GM18498 (cell line): ENCODE measurements around the gene TPRX2.
"Not testable (repeated sequence)": the region's sequence is repeated elsewhere in the genome, so short reads cannot be mapped to it uniquely, and the experiment has no call there.

Experiments
- ATAC-seq: cut with Tn5 transposase; IDR thresholded peaks from one replicate; pipeline ENCODE4 v1.9.1; 2021; ENCODE audit warnings: mild to moderate bottlenecking, moderate library complexity; ENCODE audit not compliant: unreplicated experiment

The TPRX2 gene

DNA sequence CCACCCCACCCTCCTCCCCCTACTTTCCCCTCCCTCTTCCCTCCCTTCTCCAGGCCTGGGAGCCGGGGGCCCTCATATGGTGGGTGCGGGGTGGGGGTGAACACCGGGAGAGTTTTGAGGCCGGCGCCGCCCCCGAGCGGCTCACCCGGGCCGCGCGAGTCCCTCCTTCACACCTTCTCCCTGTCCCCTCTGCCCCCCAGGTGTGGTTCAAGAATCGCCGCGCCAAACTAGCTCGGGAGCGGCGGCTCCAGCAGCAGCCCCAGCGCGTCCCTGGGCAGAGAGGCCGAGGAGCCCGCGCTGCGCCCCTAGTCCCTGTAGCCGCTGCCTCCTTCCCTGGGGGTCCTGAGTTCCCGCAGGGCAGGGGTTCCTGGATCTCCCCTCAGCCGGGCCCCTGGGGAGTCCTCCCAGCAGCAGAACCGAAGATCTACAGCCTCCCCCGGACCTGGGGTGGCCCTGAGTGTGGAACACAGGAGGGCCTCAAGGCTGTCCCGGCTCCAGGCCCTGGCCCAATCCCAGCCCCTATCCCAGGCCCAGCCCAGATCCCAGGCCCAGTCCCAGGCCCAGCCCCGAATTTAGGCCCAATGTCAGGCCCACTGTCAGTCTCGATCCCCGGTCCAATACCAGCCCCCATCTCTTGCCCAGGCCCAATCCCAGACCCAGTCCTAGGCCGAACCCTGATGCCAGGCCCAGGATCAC, 1.7 kb downstream of the TPRX2 start:
- ATAC-seq: no peak

- no peak for ATAC-seq
Observed at GRCh38 chr19:47861630-47862029, 2.6 kb downstream of the TPRX2 start.

DNA sequence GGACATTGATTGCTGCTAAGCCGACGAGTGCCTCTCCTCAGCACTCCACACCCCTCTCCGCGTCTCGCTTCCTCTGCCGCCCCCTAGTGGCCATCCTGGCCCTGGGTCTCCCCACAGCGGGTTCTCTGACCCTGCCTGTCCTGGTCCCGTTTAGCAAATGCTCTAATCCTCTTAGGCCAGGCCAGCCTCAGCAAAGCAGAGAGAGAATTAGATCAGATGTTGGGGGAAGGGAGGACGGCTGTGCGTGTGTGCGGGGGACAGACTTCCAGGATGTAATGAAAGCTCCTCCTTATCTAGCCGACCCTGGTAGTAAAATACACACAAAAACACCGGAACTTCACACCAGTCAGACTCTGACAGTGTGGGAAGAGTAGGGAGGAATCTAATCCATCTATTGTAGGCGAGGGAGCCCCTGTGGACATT, 4.5 kb downstream of the TPRX2 start:
- no peak for ATAC-seq

- no peak for ATAC-seq
Observed at GRCh38 chr19:47865166-47865565, 6.1 kb downstream of the TPRX2 start.

GRCh38 chr19:47878906-47879305, 19.9 kb downstream of the TPRX2 start:
- ATAC-seq: no peak

DNA sequence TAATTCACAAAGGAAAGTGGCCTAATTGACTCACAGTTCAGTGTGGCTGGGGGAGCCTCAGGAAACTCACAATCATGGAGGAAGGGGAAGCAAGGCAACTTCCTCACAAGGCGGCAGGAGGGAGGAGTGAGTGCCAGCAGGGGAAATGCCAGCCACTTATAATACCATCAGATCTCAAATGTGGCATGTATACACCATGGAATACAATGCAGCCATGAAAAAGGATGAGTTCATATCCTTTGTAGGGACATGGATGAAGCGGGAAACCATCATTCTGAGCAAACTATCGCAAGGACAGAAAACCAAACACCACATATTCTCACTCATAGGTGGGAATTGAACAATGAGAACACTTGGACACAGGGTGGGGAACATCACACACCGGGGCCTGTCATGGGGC, 20.4 kb downstream of the TPRX2 start:
- not testable (repeated sequence) for ATAC-seq

DNA sequence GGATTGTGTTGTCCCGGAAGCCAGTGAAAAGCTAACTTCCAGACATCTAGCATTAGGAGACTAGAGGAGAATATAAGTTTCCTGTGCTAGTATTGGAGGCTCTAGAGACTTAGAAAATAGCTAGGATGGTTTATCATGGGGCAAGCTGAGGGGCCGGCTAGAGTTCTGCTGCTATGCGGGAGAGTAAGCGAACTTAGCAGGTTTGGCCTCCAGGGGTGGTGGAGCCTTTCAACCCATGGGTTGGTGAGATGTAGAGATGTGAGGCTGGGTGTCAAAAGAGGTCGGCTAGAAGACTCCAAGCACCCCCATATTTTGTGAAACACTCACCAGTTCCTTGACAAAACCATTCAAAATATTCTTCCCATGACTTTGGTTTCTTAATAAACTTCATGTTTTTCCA, 22.7 kb downstream of the TPRX2 start:
- no peak for ATAC-seq

GRCh38 chr19:47882890-47883289, 23.9 kb downstream of the TPRX2 start:
- ATAC-seq: no peak

DNA sequence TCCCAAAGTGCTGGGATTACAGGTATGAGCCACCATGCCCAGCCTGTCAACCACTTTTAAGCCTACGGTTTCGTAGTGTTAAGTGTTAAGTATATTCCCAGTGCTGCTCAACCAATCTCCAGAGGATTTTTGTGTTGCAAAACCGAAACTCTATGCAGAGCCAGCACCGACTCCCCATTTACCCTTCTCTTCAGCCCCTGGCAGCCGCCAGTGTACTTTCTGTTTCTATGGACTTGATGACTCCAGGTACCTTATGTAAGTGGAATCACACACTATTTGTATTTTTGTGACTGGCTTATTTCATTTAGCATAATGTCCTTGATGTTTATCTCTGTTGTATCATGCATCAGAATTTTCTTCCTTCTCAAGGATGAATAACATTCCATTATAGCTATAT, 26.0 kb downstream of the TPRX2 start:
- no peak for ATAC-seq

DNA sequence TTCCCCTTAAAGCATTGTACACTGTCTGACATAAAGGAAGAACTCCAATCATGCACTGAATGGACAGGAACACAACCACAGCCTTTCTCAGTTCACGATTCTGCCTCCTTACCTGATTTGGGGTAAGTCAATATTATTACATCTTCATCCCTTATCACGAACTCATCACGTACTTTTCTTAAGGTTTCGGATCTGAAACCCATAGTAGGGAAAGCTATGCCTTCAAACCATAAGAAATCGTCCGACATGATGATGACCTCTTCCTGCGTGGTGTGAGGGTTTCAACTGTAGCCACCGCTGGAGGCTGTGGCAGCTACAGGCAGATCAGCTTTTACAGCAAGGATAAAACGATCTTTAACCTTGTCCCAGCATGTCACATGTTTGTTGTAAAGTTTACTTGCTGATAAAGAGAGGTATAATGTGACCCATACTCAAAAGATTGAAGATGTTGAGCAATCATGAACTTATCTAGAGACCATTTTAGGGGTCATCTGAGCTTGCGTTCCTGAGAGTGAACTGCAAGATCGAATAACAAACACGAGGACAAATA, 27.1 kb downstream of the TPRX2 start, which contains the start of gene SULT2A1:
Gene SULT2A1, minus strand, starts transcription at position 306 of the 550 bp plus-strand sequence. Its CDS starts 58 bp downstream, at position 248.
- ATAC-seq: no peak

- ATAC-seq: no peak
Observed at GRCh38 chr19:47890865-47891621, 32.0 kb downstream of the TPRX2 start.

GRCh38 chr19:47891622-47891922, 32.5 kb downstream of the TPRX2 start:
- ATAC-seq: no peak

DNA sequence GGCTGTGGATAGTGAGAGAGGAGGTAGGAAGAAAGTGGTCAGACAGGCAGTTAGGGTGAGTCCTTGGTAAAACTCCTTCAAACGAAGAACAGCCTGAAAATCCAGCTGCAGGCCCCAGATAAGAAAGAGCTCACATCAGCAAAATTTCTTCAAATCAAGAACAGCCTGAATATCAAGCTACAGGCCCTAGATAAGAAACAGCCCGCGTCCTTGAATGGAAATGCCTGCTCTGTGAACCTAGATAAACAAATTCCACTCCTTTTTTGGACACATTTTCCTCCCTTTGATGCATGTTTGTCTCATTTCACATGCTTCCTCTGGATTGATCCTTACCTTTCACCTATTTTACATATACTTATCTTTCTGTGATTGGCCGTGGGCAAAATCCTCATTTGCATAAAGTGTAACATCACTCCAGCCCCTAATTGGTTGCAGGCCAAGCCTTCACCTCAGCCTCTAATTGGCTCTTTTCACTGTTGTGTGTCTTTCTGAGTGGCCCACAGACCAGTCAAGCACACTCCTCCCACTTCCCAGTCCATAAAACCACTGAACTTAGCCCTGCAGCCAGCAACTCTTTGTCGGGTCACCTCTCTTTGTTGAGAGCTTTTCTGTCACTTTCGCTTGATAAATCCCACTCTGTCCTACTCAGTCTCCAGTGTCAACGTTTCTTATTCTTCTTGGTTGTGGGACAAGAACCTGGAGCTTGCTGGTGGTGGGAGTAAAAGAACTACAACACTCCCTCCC, 33.1 kb downstream of the TPRX2 start:
- no peak for ATAC-seq

DNA sequence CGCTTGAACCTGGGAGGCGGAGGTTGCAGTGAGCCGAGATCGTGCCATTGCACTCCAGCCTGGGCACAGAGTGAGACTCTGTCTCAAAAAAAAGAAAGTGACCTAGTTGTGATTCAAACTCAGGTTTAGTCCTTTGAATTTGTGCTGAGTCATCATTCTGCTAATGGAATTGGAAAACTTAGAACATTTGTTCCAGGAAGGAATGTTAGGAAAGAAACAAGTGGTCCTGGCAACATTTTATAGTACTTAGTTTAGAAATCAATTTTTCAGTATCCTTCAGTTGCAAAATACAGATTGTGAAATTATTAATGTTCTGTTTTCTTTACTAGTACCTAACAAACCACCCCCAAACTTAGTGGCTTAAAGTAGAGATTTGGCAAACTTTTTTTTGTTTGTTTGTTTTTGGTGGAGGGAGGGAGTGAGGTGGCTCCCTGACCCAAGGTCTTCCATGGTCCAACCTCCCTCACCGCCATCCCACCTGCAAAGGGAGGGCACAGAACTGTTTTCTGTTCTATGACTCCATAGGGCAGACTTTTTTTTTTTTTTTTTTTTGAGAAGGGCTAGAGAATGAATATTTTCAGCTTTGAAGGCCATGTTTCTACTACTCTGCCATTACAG, 36.2 kb downstream of the TPRX2 start:
- ATAC-seq: no peak

DNA sequence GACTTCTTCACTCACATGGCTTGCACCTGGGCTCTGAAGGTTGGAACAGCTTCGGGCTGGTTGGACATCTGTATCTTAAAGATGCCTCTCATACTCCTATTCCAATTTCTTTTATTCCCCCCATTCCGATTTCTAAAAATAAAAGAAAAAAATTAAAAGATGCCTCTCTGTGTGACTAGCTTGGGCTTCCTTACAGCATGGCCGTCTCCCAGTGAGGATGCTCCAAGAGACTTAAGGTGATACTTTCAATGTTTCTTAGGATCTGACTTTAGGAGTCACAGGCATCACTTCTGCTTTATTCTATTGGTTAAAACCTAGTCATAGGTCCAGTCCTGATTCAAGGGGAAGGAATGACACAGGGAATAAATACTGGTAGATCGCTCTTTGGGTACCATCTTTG, 37.0 kb downstream of the TPRX2 start:
- ATAC-seq: no peak

DNA sequence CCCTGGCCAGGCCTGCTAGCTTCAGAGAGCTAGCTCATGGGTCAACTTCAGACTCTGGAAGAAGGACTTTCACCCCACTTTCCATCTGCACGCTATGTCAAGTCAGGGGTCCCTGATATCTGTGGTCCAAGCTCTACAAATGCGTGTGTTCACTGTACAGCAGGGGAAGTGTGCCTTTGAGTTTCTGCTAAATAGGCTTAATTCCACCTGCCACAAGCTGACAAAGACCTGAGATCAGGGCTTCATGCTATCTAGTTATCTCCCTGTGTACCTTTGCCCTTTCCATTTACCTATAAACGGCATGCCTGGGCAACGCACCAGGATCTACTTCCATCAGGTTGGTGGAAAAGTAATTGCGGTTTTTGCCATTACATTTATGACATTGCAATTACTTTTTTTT, 37.7 kb downstream of the TPRX2 start:
- ATAC-seq: no peak

DNA sequence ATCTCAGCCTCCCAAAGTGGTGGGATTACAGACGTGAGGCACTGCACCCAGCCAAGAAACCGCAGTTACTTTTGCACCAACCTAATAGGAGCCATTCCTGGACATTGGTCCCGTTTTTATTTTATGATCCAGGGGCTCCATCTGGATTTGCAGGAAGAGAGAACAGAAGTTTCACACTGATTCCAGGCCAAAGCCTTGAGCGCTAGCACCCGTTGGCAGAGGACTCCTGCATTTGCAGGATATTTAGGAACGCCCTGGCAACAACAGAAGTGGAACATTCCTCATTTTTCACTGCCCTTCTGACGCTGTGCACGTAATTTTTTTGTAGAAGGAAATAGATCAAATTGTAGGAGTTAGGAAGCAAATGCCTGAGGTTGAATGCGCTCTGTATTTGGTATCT, 38.8 kb downstream of the TPRX2 start:
- no peak for ATAC-seq

DNA sequence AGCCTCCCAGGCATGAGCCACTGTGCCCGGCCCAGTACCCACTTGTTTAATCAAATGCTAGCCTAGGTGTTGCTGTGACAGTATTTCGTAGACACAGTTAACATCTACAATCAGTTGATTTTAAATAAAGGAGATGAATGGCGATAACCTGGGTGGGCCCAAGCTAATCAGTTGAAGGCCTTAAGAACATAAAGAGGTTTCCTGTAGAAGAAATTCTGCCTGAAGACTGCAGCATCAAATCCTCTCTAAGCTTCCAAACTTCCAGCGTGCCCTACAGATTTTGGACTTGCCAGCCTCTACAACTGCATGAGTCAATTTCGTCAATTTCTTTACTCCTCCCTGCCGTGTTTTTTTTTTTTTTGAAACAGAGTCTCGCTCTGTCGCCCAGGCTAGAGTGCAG, 40.3 kb downstream of the TPRX2 start:
- ATAC-seq: no peak

- no peak for ATAC-seq
Observed at GRCh38 chr19:47901370-47901769, 42.3 kb downstream of the TPRX2 start.

GRCh38 chr19:47909350-47909749, 50.3 kb downstream of the TPRX2 start:
- ATAC-seq: not testable (repeated sequence)

DNA sequence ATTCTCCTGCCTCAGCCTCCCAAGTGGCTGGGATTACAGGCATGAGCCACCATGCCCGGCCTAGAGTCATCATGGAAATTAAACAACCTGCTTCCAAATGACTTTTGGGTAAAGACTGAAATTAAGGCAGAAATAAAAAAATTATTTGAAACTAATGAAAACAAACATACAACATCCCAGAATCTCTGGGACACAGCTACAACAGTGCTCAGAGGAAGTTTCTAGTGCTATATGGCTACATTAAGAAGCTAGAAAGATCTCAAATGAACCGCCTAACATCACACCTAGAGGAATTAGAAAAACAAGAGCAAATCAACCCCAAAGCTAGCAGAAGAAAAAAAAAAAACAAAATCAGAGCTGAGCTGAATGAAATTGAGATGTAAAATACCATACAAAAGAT, 51.2 kb downstream of the TPRX2 start:
- not testable (repeated sequence) for ATAC-seq
